HepG2 (cell line): ENCODE measurements around the gene ZNF844. TPM values are rescaled to one million over a fixed set of nuclear protein-coding genes. Genes with fewer than 3 reads are reported as not detected.
A peak's percentile ranks its signal among the peaks of the same experiment; 100 is the strongest.

Source experiments
- ARNT2 ChIP-seq: sonication (generic); formaldehyde crosslinking; IDR thresholded peaks from 2 replicates; pipeline ENCODE4 v1.8.0; 2022; ENCODE audit warnings: mild to moderate bottlenecking, low read depth, missing genetic modification reagents, moderate library complexity
- ARNTL ChIP-seq: sonication (generic); formaldehyde crosslinking; IDR thresholded peaks from 2 replicates; pipeline ENCODE4 v1.4.0; 2020; ENCODE audit warnings: mild to moderate bottlenecking, missing genetic modification reagents
- CHD4 ChIP-seq: fragments of 200-600 bp; sonication (generic); IDR thresholded peaks from 2 replicates; pipeline ENCODE4 v1.7.0; 2017; ENCODE audit warnings: mild to moderate bottlenecking, low read length, borderline replicate concordance
- GATA4 ChIP-seq: sonication (generic); IDR thresholded peaks from 2 replicates; pipeline ENCODE4 v1.6.1; 2016; ENCODE audit warnings: antibody characterized with exemption, low read depth, borderline replicate concordance
- HDAC1 ChIP-seq: sonication (generic); formaldehyde crosslinking; IDR thresholded peaks from 2 replicates; pipeline ENCODE4 v1.5.1; 2020; ENCODE audit warnings: mild to moderate bottlenecking, missing genetic modification reagents
- HNRNPLL ChIP-seq: fragments of 200-400 bp; formaldehyde crosslinking; IDR thresholded peaks from 2 replicates; pipeline ENCODE4 v1.6.1; 2017; ENCODE audit warnings: mild to moderate bottlenecking, low read depth, low read length; ENCODE audit not compliant: poor library complexity, severe bottlenecking
- IKZF4 ChIP-seq: sonication (generic); formaldehyde crosslinking; IDR thresholded peaks from 2 replicates; pipeline ENCODE4 v1.5.1; 2020; ENCODE audit warnings: borderline replicate concordance, mild to moderate bottlenecking, low read depth, missing genetic modification reagents; ENCODE audit errors: not compliant biosample characterization
- KLF16 ChIP-seq, 2 experiments: sonication (generic) in 1 of 2; formaldehyde crosslinking in 1 of 2; IDR thresholded peaks; 2 replicates each; pipeline versions ENCODE4 v1.6.1 to v1.8.0; 2016 to 2023; ENCODE audit warnings: missing genetic modification reagents in 2 of 2, missing compliant biosample characterization in 1 of 2
- LCORL ChIP-seq, 2 experiments: fragments of 450-650 bp in 1 of 2; sonication (generic) in 1 of 2; formaldehyde crosslinking in 1 of 2; IDR thresholded peaks; 2 replicates each; pipeline versions ENCODE4 v1.5.0 to v1.6.1; 2017 to 2020; ENCODE audit warnings: antibody characterized with exemption in 1 of 2, missing genetic modification reagents in 1 of 2
- MXI1 ChIP-seq: IDR thresholded peaks from 3 replicates; pipeline ENCODE4 v1.6.1; 2012; ENCODE audit warnings: low read depth, low read length, inconsistent platforms, borderline replicate concordance
- PHB2 ChIP-seq: fragments of 450-650 bp; IDR thresholded peaks from 2 replicates; pipeline ENCODE4 v1.6.1; 2018; ENCODE audit not compliant: partially characterized antibody
- RORA ChIP-seq: sonication (generic); formaldehyde crosslinking; IDR thresholded peaks from 2 replicates; pipeline ENCODE4 v1.5.0; 2020; ENCODE audit warnings: mild to moderate bottlenecking, missing genetic modification reagents, moderate library complexity
- SP2 ChIP-seq: sonication (generic); formaldehyde crosslinking; IDR thresholded peaks from 2 replicates; pipeline ENCODE4 v1.5.1; 2020; ENCODE audit warnings: mild to moderate bottlenecking, missing genetic modification reagents
- TEAD3 ChIP-seq: optimal IDR thresholded peaks from 2 replicates; pipeline ENCODE3; 2016; ENCODE audit warnings: borderline replicate concordance
- ZBTB38 ChIP-seq: sonication (generic); formaldehyde crosslinking; IDR thresholded peaks from 2 replicates; pipeline ENCODE4 v1.5.1; 2020; ENCODE audit warnings: mild to moderate bottlenecking, missing genetic modification reagents
- ZBTB46 ChIP-seq: sonication (generic); formaldehyde crosslinking; IDR thresholded peaks from 2 replicates; pipeline ENCODE4 v1.4.0; 2020; ENCODE audit warnings: mild to moderate bottlenecking, missing genetic modification reagents, borderline replicate concordance
- ZFAT ChIP-seq: sonication (generic); formaldehyde crosslinking; conservative IDR thresholded peaks from 2 replicates; pipeline ENCODE4 v1.8.1; 2023; ENCODE audit warnings: missing genetic modification reagents, inconsistent platforms
- ZNF232 ChIP-seq: sonication (generic); formaldehyde crosslinking; IDR thresholded peaks from 2 replicates; pipeline ENCODE4 v1.4.0; 2020; ENCODE audit warnings: missing genetic modification reagents, borderline replicate concordance
- polyA plus RNA-seq, 8 experiments: library from polyadenylated mRNA; depleted of rRNA in 3 of 8; stranded (reverse) in 7 of 8; unstranded in 1 of 8; fragments of >200 nt; fragmentation: Illumina TruSeq in 4 of 8; extraction: Trizol in 4 of 8; gene quantifications; 2 replicates each; pipeline versions ENCODE4 v1.2.1 to v1.2.3, GENCODE V29; 2011 to 2016; ENCODE audit warnings: low read depth in 4 of 8, missing spikeins in 1 of 8, mixed read lengths in 1 of 8; ENCODE audit not compliant: insufficient read depth in 1 of 8
- total RNA-seq, 5 experiments: library from RNA; depleted of rRNA; stranded (reverse); fragments of >200 nt; fragmentation: Illumina TruSeq; extraction: Trizol; gene quantifications; 2 replicates each; pipeline ENCODE4 v1.2.3, GENCODE V29; 2016; ENCODE audit warnings: low read depth in 1 of 5
- TF ChIP-seq, protein P1 (sequence below): sonication (generic); formaldehyde crosslinking; conservative IDR thresholded peaks from 2 replicates; pipeline ENCODE4 v1.4.0; 2020; ENCODE audit warnings: mild to moderate bottlenecking, missing genetic modification reagents, moderate library complexity
- TF ChIP-seq, protein P2 (sequence below): IDR thresholded peaks from 2 replicates; pipeline ENCODE4 v1.6.1; 2016; ENCODE audit warnings: low read depth, control low read depth
- TF ChIP-seq, protein P3 (sequence below): sonication (generic); formaldehyde crosslinking; IDR thresholded peaks from 2 replicates; pipeline ENCODE4 v1.4.0; 2020; ENCODE audit warnings: mild to moderate bottlenecking, missing genetic modification reagents

Gene ZNF844
- total and polyA plus RNA-seq, 2 of the 13 experiments (the other 11 are each of a cell fraction or from before 2014, with no cell fraction given) = 1.0 to 3.2 TPM

- peak; percentile 62 for TF ChIP-seq SP2 (CRISPR knock-in tag)
- no peak; the same call in 1 of the 2 replicates for TF ChIP-seq ZNF232
- peak; percentile 69 for TF ChIP-seq IKZF4 (CRISPR knock-in tag)
- TF ChIP-seq ZFAT (CRISPR knock-in tag) = no peak
- peak; percentile 39; the same call in 1 of the 2 replicates for TF ChIP-seq ARNTL (CRISPR knock-in tag)
- TF ChIP-seq, protein P1, sequence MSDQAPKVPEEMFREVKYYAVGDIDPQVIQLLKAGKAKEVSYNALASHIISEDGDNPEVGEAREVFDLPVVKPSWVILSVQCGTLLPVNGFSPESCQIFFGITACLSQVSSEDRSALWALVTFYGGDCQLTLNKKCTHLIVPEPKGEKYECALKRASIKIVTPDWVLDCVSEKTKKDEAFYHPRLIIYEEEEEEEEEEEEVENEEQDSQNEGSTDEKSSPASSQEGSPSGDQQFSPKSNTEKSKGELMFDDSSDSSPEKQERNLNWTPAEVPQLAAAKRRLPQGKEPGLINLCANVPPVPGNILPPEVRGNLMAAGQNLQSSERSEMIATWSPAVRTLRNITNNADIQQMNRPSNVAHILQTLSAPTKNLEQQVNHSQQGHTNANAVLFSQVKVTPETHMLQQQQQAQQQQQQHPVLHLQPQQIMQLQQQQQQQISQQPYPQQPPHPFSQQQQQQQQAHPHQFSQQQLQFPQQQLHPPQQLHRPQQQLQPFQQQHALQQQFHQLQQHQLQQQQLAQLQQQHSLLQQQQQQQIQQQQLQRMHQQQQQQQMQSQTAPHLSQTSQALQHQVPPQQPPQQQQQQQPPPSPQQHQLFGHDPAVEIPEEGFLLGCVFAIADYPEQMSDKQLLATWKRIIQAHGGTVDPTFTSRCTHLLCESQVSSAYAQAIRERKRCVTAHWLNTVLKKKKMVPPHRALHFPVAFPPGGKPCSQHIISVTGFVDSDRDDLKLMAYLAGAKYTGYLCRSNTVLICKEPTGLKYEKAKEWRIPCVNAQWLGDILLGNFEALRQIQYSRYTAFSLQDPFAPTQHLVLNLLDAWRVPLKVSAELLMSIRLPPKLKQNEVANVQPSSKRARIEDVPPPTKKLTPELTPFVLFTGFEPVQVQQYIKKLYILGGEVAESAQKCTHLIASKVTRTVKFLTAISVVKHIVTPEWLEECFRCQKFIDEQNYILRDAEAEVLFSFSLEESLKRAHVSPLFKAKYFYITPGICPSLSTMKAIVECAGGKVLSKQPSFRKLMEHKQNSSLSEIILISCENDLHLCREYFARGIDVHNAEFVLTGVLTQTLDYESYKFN = peak; percentile 47
- no peak for TF ChIP-seq ZBTB38 (CRISPR knock-in tag)
- peak; percentile 25; the same call in 1 of the 2 replicates for TF ChIP-seq GATA4
- 0 out of 2 replicates have a peak, but pooled peaks have one; percentile 40 for TF ChIP-seq ZBTB46 (CRISPR knock-in tag)
- TF ChIP-seq HNRNPLL = peak; percentile 50
- peak in 1 of 2 experiments; percentile 23; a peak in 1 of 4 replicates for TF ChIP-seq KLF16 (CRISPR knock-in tag; IDR thresholded peaks at IDR 0.05)
- TF ChIP-seq MXI1 = peak; percentile 35; the same call in 1 of the 3 replicates
- peak; percentile 46; the same call in 1 of the 2 replicates for TF ChIP-seq HDAC1 (CRISPR knock-in tag)
- TF ChIP-seq, protein P2, sequence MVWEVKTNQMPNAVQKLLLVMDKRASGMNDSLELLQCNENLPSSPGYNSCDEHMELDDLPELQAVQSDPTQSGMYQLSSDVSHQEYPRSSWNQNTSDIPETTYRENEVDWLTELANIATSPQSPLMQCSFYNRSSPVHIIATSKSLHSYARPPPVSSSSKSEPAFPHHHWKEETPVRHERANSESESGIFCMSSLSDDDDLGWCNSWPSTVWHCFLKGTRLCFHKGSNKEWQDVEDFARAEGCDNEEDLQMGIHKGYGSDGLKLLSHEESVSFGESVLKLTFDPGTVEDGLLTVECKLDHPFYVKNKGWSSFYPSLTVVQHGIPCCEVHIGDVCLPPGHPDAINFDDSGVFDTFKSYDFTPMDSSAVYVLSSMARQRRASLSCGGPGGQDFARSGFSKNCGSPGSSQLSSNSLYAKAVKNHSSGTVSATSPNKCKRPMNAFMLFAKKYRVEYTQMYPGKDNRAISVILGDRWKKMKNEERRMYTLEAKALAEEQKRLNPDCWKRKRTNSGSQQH (CRISPR knock-in tag) = peak; percentile 72
- TF ChIP-seq RORA = no peak
- no peak for TF ChIP-seq LCORL (IDR thresholded peaks at IDR 0.05)
- TF ChIP-seq LCORL (CRISPR knock-in tag; IDR thresholded peaks at IDR 0.05) = 0 out of 2 replicates have a peak, but pooled peaks have one; percentile 33
- TF ChIP-seq PHB2 = no peak
- no peak for TF ChIP-seq TEAD3 (CRISPR knock-in tag)
- 0 out of 2 replicates have a peak, but pooled peaks have one; percentile 42 for TF ChIP-seq ARNT2 (CRISPR knock-in tag)
- TF ChIP-seq, protein P3, sequence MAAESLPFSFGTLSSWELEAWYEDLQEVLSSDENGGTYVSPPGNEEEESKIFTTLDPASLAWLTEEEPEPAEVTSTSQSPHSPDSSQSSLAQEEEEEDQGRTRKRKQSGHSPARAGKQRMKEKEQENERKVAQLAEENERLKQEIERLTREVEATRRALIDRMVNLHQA (CRISPR knock-in tag) = no peak
- TF ChIP-seq CHD4 = no peak
Measured at GRCh38 chr19:12035220-12036172, 29.0 kb upstream of the ZNF844 start, which contains the start of gene ZNF433 (continued).
